ENCODE results near the gene PDE1A.

PDE1A gene

DNA sequence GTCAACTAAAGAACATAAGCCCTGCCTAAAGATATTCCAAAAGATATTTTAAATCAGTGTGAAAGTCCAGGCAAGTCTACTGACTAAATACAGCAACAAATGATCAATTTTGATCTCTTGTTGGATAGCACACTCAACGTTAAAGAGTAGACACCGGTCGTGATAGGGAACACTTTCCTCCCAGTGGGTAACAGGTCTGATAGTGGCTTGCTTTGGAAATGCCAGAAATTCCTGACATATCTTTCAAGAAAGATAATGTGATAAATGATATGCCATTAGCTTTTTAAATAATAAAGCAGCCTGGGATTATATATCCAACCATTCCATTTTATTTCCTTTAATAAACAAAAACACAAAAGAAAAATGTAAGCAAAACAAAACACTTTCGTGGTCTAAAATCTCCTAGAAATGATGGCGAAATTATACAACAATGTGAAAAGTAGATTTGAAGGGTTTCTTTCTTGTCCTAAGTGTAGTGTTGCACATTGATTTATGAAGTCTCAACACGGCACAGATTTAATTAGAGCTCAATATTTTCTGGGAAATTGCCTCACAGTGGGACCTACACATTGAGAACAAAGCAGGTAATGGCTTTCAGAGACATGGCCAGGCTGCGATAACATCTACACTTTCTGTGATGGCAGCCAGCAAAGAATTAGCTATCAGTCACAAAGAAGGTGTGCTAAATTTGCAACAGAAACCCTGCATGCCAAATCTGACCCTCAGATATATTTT, 282.6 kb downstream of the PDE1A start:
- no peak overlapping the region for H3K4me3 ChIP-seq (replicated peaks; ENCODE audit: insufficient read depth, low read length)
- DNase-seq (ENCODE audit: low read depth in 1 of 2, low spot score in 1 of 2): no peak
- H3K27me3 ChIP-seq (ENCODE audit: insufficient read depth, poor library complexity, severe bottlenecking): peaks cover 4% of the 10 kb centered on the region
- TF ChIP-seq, protein P1, sequence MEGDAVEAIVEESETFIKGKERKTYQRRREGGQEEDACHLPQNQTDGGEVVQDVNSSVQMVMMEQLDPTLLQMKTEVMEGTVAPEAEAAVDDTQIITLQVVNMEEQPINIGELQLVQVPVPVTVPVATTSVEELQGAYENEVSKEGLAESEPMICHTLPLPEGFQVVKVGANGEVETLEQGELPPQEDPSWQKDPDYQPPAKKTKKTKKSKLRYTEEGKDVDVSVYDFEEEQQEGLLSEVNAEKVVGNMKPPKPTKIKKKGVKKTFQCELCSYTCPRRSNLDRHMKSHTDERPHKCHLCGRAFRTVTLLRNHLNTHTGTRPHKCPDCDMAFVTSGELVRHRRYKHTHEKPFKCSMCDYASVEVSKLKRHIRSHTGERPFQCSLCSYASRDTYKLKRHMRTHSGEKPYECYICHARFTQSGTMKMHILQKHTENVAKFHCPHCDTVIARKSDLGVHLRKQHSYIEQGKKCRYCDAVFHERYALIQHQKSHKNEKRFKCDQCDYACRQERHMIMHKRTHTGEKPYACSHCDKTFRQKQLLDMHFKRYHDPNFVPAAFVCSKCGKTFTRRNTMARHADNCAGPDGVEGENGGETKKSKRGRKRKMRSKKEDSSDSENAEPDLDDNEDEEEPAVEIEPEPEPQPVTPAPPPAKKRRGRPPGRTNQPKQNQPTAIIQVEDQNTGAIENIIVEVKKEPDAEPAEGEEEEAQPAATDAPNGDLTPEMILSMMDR (IDR thresholded peaks at IDR 0.05; ENCODE audit: insufficient read depth, low read length): no peak
- TF ChIP-seq GABPA (IDR thresholded peaks at IDR 0.05; ENCODE audit: low read depth): no peak
- TF ChIP-seq SPI1 (IDR thresholded peaks at IDR 0.05; ENCODE audit: borderline replicate concordance, low read depth): no peak
- TF ChIP-seq, protein P2, sequence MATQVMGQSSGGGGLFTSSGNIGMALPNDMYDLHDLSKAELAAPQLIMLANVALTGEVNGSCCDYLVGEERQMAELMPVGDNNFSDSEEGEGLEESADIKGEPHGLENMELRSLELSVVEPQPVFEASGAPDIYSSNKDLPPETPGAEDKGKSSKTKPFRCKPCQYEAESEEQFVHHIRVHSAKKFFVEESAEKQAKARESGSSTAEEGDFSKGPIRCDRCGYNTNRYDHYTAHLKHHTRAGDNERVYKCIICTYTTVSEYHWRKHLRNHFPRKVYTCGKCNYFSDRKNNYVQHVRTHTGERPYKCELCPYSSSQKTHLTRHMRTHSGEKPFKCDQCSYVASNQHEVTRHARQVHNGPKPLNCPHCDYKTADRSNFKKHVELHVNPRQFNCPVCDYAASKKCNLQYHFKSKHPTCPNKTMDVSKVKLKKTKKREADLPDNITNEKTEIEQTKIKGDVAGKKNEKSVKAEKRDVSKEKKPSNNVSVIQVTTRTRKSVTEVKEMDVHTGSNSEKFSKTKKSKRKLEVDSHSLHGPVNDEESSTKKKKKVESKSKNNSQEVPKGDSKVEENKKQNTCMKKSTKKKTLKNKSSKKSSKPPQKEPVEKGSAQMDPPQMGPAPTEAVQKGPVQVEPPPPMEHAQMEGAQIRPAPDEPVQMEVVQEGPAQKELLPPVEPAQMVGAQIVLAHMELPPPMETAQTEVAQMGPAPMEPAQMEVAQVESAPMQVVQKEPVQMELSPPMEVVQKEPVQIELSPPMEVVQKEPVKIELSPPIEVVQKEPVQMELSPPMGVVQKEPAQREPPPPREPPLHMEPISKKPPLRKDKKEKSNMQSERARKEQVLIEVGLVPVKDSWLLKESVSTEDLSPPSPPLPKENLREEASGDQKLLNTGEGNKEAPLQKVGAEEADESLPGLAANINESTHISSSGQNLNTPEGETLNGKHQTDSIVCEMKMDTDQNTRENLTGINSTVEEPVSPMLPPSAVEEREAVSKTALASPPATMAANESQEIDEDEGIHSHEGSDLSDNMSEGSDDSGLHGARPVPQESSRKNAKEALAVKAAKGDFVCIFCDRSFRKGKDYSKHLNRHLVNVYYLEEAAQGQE (IDR thresholded peaks at IDR 0.05; ENCODE audit: insufficient replicate concordance, low read depth): no peak
- TF ChIP-seq POLR2AphosphoS5 (IDR thresholded peaks at IDR 0.05; ENCODE audit: low read depth): no peak
- no peak overlapping the region for H3K27ac ChIP-seq (replicated peaks)

DNA sequence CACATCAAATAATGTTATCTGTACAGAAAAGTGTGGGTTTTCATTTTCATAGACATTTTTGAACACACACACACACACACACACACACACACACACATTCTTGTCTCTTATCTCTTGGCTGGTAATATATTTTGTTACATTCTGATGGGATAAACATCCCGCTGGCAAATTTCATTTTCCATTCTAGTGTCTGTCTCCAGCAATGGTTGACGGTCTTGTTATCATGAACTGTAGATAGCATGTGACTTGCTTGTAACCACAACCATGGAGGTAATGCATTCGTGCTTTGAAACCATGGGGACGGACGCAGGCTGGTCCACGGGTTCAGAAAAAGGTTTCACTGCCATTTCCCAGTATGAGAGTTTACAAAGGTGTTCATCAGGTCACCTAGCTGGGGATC, 284.8 kb downstream of the PDE1A start:
- H3K4me3 ChIP-seq (replicated peaks; ENCODE audit: insufficient read depth, low read length): no peak overlapping the region
- no peak for DNase-seq (ENCODE audit: low read depth in 1 of 2, low spot score in 1 of 2)
- no peak overlapping the region for H3K27ac ChIP-seq (replicated peaks)
- TF ChIP-seq POLR2AphosphoS5 (IDR thresholded peaks at IDR 0.05; ENCODE audit: low read depth) (no peak), GABPA (IDR thresholded peaks at IDR 0.05; ENCODE audit: low read depth) (no peak), SPI1 (IDR thresholded peaks at IDR 0.05; ENCODE audit: borderline replicate concordance, low read depth) (no peak)
- TF ChIP-seq, protein P2 (IDR thresholded peaks at IDR 0.05; ENCODE audit: insufficient replicate concordance, low read depth): no peak
- TF ChIP-seq, protein P1 (IDR thresholded peaks at IDR 0.05; ENCODE audit: insufficient read depth, low read length): no peak
- H3K27me3 ChIP-seq (ENCODE audit: insufficient read depth, poor library complexity, severe bottlenecking): peaks cover 4% of the 10 kb centered on the region

DNA sequence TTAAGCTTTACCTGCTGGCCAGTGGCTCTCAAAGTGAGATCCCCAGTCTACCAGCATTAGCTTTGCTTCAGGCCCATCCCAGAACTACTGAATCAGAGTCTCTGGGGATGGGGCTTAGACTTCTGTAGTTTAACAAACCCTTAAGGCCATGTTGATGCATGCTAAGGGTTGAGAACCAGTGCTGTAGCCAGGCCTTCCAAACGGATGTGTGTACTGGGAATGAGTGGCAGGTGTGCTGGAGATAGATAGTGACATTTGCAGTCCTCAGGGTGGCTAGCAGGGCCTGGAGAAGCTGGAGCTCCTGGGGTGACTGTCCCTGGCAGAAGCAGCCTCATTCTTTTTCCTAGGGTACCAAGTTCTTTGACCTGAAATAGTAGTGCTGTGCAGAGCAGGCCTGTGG, 292.6 kb downstream of the PDE1A start:
- DNase-seq (ENCODE audit: low read depth in 1 of 2, low spot score in 1 of 2): no peak
- peaks cover 3% of the 10 kb centered on the region for H3K27me3 ChIP-seq (ENCODE audit: insufficient read depth, poor library complexity, severe bottlenecking)
- H3K27ac ChIP-seq (replicated peaks): no peak overlapping the region
- no peak overlapping the region for H3K4me3 ChIP-seq (replicated peaks; ENCODE audit: insufficient read depth, low read length)
- TF ChIP-seq, protein P2 (IDR thresholded peaks at IDR 0.05; ENCODE audit: insufficient replicate concordance, low read depth): no peak
- TF ChIP-seq, protein P1 (IDR thresholded peaks at IDR 0.05; ENCODE audit: insufficient read depth, low read length): no peak
- TF ChIP-seq GABPA (IDR thresholded peaks at IDR 0.05; ENCODE audit: low read depth) (no peak), POLR2AphosphoS5 (IDR thresholded peaks at IDR 0.05; ENCODE audit: low read depth) (no peak), SPI1 (IDR thresholded peaks at IDR 0.05; ENCODE audit: borderline replicate concordance, low read depth) (no peak)

Measured in HL-60 (cell line).